Posterior cingulate gyrus (tissue), 11 donors: ENCODE data around the gene HAGH.
A peak's percentile ranks its signal among the peaks of the same experiment; 100 is the strongest.

Experiments used
- DNase-seq, 10 donors: peaks; one replicate each; pipeline versions ENCODE4 v3.0.0 to v3.0.0-alpha.2; 2020 to 2021; ENCODE audit warnings: mixed read lengths in 3 of 10
- intact Hi-C: fragments of 100-400 bp; cut with DNase I; formaldehyde crosslinking; loops from one replicate; pipeline ENCODE4 v1.15.1; 2023

Gene HAGH

DNA sequence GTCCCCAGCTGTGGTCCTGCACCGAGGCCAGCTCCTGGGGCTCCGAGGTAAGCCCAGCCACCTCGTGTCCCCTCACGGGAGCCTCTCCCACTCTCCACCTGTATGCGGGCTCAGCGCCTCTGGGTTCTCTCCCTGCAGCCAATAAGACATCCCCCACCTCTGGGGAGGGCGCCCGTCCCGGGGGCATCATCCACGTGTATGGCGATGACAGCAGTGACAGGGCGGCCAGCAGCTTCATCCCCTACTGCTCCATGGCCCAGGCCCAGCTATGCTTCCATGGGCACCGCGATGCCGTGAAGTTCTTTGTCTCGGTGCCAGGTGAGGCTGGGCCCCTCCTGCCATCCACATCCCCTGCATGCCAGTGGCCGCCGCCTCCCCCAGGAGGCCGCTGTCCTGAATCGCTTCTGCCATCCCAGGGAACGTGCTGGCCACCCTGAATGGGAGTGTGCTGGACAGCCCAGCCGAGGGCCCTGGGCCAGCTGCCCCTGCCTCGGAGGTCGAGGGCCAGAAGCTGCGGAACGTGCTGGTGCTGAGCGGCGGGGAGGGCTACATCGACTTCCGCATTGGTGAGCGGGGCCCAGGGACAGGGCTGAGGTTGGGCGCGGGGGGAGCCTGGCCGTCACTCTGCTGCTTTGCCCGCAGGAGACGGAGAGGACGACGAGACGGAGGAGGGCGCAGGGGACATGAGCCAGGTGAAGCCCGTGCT lies 58.4 kb downstream of the HAGH start:
- no peak for DNase-seq
- intact Hi-C loops, result no loop called here

DNA sequence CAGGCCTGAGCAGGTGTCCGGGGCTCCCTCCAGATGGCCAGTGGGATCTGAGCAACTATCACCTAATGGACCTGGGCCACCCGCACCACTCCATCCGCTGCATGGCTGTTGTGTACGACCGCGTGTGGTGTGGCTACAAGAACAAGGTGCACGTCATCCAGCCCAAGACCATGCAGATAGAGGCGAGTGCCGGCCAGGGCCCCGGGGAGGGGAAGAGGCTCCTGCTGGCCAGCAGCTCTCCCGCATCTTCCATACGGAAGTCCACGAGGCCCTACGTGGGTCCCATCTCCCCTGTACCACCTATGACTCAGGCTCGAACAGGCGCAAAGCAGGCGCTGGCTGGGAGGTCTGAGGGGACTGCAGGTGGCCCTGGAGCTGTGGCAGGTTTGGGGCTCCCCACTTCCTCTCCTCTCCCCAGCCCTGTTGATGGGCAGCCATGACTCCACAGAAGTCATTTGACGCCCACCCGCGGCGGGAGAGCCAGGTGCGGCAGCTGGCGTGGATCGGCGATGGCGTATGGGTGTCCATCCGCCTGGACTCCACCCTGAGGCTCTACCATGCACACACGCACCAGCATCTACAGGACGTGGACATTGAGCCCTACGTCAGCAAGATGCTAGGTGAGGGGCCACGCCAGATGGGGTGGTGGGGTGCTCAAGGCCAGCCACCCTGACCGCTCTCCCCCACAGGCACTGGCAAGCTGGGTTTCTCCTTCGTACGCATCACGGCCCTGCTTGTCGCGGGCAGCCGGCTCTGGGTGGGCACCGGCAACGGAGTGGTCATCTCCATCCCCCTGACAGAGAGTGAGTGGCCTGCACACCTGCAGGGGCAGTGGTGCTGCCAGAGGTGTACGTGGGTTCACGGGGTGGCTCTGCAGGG lies 59.3 kb downstream of the HAGH start:
- intact Hi-C loops, result no loop called here
- no peak for DNase-seq

DNA sequence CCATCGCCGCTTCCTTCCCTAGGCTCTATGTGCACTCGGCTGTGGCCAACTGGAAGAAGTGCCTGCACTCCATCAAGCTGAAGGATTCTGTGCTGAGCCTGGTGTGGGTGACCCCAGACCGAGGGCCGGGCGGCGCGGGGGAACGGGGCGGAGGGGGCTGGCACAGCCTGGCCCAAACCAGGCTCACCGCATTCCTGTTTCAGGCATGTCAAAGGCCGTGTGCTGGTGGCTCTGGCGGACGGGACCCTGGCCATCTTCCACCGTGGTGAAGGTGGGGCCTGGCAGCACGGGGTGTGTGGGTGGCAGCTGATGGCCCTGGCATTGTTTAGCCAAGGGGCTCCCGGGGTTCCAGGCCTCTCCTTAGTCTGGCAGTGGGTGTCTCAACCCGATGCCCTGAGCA lies 59.9 kb downstream of the HAGH start:
- intact Hi-C loops, result no loop called here
- no peak for DNase-seq

DNA sequence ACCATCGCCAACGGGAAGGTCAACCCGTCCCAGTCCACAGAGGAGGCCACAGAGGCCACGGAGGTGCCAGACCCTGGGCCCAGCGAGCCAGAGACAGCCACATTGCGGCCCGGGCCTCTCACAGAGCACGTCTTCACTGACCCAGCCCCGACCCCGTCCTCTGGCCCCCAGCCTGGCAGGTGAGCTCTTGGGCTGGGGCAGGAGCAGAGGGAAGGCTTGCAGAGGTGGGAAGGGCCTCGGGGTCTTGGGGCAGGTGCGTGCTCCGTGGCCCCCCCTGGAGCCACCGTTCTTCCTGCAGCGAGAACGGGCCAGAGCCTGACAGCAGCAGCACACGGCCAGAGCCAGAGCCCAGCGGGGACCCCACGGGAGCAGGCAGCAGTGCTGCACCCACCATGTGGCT lies 60.4 kb downstream of the HAGH start:
- DNase-seq, result no peak

DNA sequence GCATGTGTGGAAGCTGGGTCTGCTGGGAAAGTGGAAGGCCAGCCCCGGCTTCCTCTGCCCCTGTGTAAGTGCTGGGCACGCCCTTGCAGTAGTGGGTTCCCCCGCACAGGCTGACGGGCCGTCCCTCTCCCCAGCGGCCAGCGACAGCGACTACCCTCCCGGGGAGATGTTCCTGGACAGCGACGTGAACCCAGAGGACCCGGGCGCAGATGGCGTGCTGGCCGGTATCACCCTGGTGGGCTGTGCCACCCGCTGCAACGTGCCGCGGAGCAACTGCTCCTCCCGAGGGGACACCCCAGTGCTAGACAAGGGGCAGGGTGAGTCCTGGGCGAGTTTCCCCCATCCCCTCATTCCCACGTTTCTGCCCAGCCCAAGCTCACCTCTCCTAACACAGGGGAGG lies 60.8 kb downstream of the HAGH start:
- intact Hi-C loops, result no loop called here
- no peak for DNase-seq

More for the DNA sequence above, 60.4 kb downstream of the HAGH start:
- intact Hi-C loops, result no loop called here

DNA sequence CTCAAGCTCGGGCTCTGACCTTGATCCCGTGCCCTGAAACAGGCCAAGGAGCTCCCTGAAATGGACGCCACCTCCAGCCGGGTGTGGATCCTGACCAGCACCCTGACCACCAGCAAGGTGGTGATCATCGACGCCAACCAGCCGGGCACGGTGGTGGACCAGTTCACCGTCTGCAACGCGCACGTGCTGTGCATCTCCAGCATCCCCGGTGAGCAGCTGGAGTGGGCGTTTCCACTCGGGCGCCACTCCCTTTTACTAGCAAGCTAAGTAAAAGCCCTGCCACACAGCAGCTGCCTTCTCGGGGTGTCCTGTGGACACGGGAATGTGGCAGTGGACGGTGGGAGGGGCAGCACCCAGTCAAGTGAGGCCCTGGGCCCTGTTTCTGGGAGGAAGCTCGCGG lies 61.7 kb downstream of the HAGH start:
- intact Hi-C loops, result no loop called here
- no peak for DNase-seq

DNA sequence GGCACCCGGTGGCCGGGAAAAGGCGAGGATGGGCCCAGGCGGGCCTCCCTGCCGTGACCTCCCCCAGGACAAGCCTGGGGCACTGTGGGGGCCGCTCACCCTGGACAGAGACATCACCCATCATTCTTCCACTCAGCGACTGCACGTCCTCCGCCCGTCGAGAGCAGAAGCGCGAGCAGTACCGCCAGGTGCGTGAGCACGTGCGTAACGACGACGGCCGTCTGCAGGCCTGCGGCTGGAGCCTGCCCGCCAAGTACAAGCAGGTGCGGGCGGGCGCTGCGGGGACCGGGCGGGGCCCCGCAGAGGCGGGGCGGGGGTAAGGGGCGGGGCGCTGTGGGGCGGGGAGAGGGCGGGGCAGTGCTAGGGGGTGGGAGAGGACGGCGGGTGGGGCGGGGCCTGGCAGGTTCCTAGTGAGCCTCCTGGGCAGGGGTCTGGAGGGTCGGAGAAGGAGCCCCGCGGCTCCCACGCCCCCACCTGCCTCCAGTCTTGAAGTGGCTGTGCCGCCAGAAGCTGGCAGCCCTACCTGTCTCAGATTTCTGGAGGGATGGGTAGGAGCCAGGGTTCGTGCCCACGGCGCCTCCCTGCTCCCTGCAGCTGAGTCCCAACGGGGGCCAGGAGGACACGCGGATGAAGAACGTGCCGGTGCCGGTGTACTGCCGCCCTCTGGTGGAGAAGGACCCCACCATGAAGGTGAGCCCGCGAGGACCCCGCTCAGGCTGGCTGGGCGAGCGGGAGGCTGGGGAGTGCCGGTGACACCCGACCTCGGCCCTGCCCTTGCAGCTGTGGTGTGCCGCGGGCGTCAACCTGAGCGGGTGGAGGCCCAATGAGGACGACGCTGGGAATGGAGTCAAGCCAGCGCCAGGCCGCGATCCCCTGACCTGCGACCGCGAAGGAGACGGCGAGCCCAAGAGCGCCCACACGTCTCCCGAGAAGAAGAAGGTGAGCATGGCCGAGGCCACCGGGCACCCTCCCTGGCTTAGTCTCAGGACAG lies 62.8 kb downstream of the HAGH start:
- intact Hi-C loops, result no loop called here
- DNase-seq, result peak in 3 of 10 donors; percentile 44 to 86 (median 55)

DNA sequence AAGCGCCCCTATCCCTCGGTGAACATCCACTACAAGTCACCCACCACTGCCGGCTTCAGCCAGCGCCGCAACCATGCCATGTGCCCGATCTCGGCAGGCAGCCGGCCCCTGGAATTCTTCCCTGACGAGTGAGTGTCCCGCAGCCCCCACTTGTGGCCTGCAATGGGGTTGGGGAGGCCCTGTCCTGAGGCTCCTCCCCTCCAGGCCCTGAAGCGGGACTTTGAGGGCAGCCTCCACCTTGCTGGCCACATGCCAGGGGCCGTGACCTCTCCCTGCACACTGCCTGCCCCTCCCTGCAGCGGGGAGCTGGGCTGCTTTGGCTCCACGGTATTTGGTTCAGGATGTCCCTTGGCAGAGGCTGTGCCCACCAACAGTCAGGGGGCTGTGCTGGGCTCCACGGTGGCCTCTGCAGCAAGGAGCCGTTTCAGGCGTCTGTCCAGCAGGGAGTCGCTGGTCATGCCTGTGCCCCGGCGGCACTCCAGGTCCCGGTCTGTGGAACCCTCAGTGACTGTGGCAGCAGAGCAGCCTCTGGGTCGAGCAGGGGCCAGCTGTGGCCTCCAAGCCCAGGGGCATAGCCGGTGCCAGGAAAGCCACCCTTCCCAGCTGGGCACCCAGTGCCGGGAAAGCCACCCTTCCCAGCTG lies 63.6 kb downstream of the HAGH start:
- intact Hi-C loops, result no loop called here
- DNase-seq, result no peak

DNA sequence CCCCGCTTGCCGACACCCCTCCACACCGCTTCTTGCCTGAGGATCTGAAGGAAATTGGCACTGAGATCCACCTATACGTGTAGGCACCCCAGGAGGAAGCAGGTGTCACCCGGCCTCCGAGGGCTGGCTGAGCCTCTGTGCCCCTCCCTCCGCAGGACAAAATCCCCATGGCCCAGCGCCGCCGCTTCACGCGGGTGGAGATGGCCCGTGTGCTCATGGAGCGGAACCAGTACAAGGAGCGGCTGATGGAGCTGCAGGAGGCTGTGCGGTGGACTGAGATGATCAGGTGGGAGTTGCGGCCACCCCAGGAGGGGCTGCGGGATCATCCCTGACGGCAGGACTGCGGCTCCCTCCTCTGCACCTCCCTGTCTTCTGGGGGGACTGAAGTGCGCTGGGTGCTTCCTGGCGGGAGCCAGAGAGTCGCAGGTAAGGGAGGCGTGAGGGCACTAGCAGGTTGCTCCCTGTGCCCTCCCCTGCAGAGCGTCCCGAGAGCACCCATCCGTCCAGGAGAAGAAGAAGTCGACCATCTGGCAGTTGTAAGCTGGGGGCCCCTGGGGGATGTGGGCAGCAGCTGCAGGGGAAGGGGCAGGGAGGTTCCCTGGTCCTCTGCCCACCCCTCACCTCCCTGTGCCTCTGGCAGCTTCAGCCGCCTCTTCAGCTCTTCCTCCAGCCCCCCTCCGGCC lies 64.3 kb downstream of the HAGH start:
- no peak for DNase-seq
- intact Hi-C loops, result no loop called here

DNA sequence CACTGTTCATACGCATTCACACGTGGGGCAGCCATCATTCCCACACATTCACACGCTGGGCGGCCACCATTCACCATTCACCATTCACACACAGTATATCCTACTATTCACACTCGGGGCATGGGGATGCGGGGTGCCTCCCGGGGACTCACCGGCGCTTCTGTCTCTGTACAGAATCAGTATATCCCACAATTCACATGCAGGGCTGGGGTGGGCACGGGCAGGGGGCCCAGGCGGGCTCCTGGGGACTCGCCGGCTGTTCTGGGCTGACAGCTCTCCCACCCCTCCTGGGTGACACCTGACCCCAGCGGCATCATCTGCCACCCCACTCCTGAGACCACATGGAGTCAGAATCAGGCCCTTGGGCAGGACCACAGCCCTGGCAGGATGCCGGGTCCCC lies 64.9 kb downstream of the HAGH start:
- no peak for DNase-seq
- intact Hi-C loops, result no loop called here

DNA sequence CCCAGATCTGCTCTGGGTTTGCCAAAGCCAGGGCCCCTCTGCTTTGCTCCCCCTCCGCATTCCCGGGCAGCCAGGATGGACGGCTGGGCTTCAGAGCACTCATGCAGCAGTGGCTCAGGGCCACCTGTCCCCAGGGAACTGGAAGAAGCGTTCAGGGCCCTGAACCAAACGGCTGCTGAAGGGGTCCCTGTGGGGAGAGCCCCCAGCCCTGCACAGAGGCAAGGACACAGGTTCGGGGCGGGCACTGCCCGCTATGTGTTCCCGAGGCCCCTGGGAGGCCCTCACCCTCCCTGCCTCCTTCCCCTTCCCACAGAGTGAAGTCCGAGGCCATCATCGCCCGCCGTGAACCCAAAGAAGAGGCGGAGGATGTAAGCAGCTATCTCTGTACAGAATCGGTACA lies 65.7 kb downstream of the HAGH start:
- intact Hi-C loops, result no loop called here
- DNase-seq, result no peak

DNA sequence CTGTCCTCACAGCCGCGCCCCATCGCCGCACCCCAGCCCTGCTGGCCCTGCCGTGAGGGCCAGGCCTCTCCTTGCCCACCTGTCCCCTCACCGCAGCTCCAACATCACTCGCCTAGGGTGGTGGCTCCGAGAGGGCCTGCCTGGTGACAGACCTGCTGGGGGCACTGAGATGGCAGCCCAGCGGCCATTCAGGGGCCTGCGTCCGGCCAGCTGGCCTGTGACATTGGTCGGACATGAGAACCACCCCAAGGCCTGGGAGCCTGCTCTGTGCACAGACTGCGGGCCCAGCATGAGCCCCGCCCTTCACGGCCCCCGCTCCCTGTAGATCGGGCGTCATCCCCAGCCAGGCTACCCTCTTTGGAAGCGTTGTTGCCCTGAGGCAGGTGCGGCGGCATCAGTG lies 67.1 kb downstream of the HAGH start:
- intact Hi-C loops, result no loop called here
- DNase-seq, result peak in 1 of 10 donors; percentile 79

DNA sequence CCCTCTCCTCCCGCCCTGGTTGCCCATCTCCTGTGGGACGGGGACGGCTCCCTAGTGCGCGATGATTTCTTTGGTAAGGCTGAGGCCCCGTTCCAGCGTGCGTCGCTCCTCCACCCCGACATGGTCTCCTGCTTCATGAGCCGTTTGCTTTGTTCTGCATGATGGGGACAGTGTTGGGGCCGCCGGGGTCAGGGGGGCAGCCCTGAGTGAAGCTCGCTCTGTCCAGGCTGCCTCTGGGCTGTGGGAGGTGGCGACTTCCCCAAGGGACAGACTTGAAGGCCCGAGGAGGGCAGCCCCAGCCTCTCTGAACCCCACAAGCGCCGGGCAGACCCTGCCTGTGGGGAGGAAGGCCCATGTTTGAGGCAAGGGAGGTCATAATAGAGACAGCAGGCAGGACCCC lies 67.7 kb downstream of the HAGH start:
- DNase-seq, result no peak
- intact Hi-C loops, result no loop called here

DNA sequence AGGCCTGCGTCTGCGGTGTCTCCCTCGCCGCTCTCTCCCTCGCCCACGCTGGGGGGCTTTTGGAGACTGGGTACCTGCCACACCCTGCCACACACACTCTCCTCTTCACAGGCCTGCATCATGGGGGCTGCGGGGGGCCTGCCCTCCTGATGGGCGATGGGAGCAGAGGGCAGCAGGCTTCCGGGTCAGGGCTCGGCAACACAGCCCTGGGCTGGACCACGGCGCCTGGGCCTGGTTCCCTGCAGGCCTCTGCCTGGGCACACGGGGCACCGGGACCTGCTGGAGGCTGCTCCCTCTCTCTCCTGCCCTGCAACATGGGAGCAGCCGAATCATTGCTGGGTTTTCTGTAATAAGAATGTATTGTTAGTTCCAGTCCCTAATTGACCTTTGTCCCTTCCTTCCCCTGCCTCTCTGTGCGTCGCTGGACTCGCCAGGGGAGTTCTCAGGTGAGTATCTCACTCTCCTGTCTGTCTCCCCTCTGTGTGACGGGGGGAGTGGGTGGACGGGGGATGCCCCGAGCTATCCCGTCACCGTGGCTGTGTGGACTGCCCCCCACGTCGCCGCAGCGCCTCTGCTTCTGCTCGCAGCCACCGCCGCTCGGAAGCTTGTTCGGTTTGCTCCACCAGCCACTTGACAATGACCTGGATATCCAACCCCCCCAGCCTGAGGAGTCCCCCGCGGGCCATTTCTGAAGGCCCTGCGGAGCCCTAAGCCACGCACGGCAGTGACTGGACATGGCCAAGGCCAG lies 68.7 kb downstream of the HAGH start:
- intact Hi-C loops, result no loop called here

More for the DNA sequence above, 68.7 kb downstream of the HAGH start:
- DNase-seq, result no peak
